Measurements from ENCODE around the gene DRC1. TPM values are rescaled to one million over a fixed set of nuclear protein-coding genes. Genes with fewer than 3 reads are reported as not detected.

Gene DRC1
- total and polyA plus RNA-seq, 2 donors (not counting 1 experiment from before 2014, with no cell fraction given), result under 0.01 to 0.10 TPM

GRCh38 chr2:26438526-26438925 lies 36.8 kb downstream of the DRC1 start:
- TF ChIP-seq CTCF (conservative IDR thresholded peaks at IDR 0.05 in 1 of 2, IDR thresholded peaks at IDR 0.05 in 1 of 2; ENCODE audit: low read depth in 1 of 2, low read length in 2 of 2) (no peak), EZH2 (IDR thresholded peaks at IDR 0.05; ENCODE audit: low read length, missing control alignments) (no peak)
- Histone ChIP-seq H3K4me3 (replicated peaks in 1 of 4; ENCODE audit: control extremely low read depth in 1 of 4, insufficient read depth in 1 of 4, low read depth in 3 of 4, low read length in 4 of 4) (no peak overlapping the region), H3K9ac (ENCODE audit: insufficient read depth, low read length) (no peak overlapping the region), H3K36me3 (ENCODE audit: control insufficient read depth, insufficient read depth, low read length) (no peaks in the 10 kb centered on the region), H3K4me2 (ENCODE audit: extremely low read depth, insufficient read depth, low read length) (no peak overlapping the region), H3K4me1 (ENCODE audit: control insufficient read depth, extremely low read depth, insufficient read depth, low read length) (no peaks in the 10 kb centered on the region), H2AFZ (ENCODE audit: low read length) (no peak overlapping the region), H3K79me2 (ENCODE audit: control insufficient read depth, insufficient read depth, low read length) (no peaks in the 10 kb centered on the region), H3K9me3 (ENCODE audit: control insufficient read depth, insufficient read depth, low read depth, low read length) (no peaks in the 10 kb centered on the region), H4K20me1 (ENCODE audit: control insufficient read depth, extremely low read depth, insufficient read depth, low read length) (no peaks in the 10 kb centered on the region), H3K27ac (ENCODE audit: insufficient read depth, low read length) (no peak overlapping the region), H3K27me3 (ENCODE audit: control insufficient read depth, insufficient read depth, low read length) (peaks cover 4% of the 10 kb centered on the region)
- DNase-seq (ENCODE audit: low read depth in 2 of 2), result peak in 1 of 2 donors; percentile 69

GRCh38 chr2:26438926-26439325 lies 37.2 kb downstream of the DRC1 start:
- H3K79me2 ChIP-seq (ENCODE audit: control insufficient read depth, insufficient read depth, low read length), result no peaks in the 10 kb centered on the region
- TF ChIP-seq EZH2 (IDR thresholded peaks at IDR 0.05; ENCODE audit: low read length, missing control alignments), result no peak
- no peak for TF ChIP-seq CTCF (conservative IDR thresholded peaks at IDR 0.05 in 1 of 2, IDR thresholded peaks at IDR 0.05 in 1 of 2; ENCODE audit: low read depth in 1 of 2, low read length in 2 of 2)
- no peak overlapping the region for H3K27ac ChIP-seq (ENCODE audit: insufficient read depth, low read length)
- no peak overlapping the region for H2AFZ ChIP-seq (ENCODE audit: low read length)
- H3K4me1 ChIP-seq (ENCODE audit: control insufficient read depth, extremely low read depth, insufficient read depth, low read length), result no peaks in the 10 kb centered on the region
- H3K9ac ChIP-seq (ENCODE audit: insufficient read depth, low read length), result no peak overlapping the region
- H3K27me3 ChIP-seq (ENCODE audit: control insufficient read depth, insufficient read depth, low read length), result peaks cover 2% of the 10 kb centered on the region
- no peaks in the 10 kb centered on the region for H3K36me3 ChIP-seq (ENCODE audit: control insufficient read depth, insufficient read depth, low read length)
- DNase-seq (ENCODE audit: low read depth in 2 of 2), result peak in 1 of 2 donors; percentile 62
- no peak overlapping the region for H3K4me3 ChIP-seq (replicated peaks in 1 of 4; ENCODE audit: control extremely low read depth in 1 of 4, insufficient read depth in 1 of 4, low read depth in 3 of 4, low read length in 4 of 4)
- no peaks in the 10 kb centered on the region for H3K9me3 ChIP-seq (ENCODE audit: control insufficient read depth, insufficient read depth, low read depth, low read length)
- H3K4me2 ChIP-seq (ENCODE audit: extremely low read depth, insufficient read depth, low read length), result no peak overlapping the region
- H4K20me1 ChIP-seq (ENCODE audit: control insufficient read depth, extremely low read depth, insufficient read depth, low read length), result no peaks in the 10 kb centered on the region

GRCh38 chr2:26442301-26442700 lies 40.6 kb downstream of the DRC1 start:
- H3K9ac ChIP-seq (ENCODE audit: insufficient read depth, low read length), result no peak overlapping the region
- H3K9me3 ChIP-seq (ENCODE audit: control insufficient read depth, insufficient read depth, low read depth, low read length), result no peaks in the 10 kb centered on the region
- H3K27me3 ChIP-seq (ENCODE audit: control insufficient read depth, insufficient read depth, low read length), result peaks cover 2% of the 10 kb centered on the region
- no peak overlapping the region for H3K4me2 ChIP-seq (ENCODE audit: extremely low read depth, insufficient read depth, low read length)
- H2AFZ ChIP-seq (ENCODE audit: low read length), result no peak overlapping the region
- no peaks in the 10 kb centered on the region for H3K79me2 ChIP-seq (ENCODE audit: control insufficient read depth, insufficient read depth, low read length)
- no peaks in the 10 kb centered on the region for H4K20me1 ChIP-seq (ENCODE audit: control insufficient read depth, extremely low read depth, insufficient read depth, low read length)
- H3K4me3 ChIP-seq (replicated peaks in 1 of 4; ENCODE audit: control extremely low read depth in 1 of 4, insufficient read depth in 1 of 4, low read depth in 3 of 4, low read length in 4 of 4), result no peak overlapping the region
- TF ChIP-seq EZH2 (IDR thresholded peaks at IDR 0.05; ENCODE audit: low read length, missing control alignments), result no peak
- no peak for TF ChIP-seq CTCF (conservative IDR thresholded peaks at IDR 0.05 in 1 of 2, IDR thresholded peaks at IDR 0.05 in 1 of 2; ENCODE audit: low read depth in 1 of 2, low read length in 2 of 2)
- H3K36me3 ChIP-seq (ENCODE audit: control insufficient read depth, insufficient read depth, low read length), result no peaks in the 10 kb centered on the region
- H3K27ac ChIP-seq (ENCODE audit: insufficient read depth, low read length), result no peak overlapping the region
- H3K4me1 ChIP-seq (ENCODE audit: control insufficient read depth, extremely low read depth, insufficient read depth, low read length), result no peaks in the 10 kb centered on the region
- no peak for DNase-seq (ENCODE audit: low read depth in 2 of 2)
